Endothelial cell of umbilical vein (primary cell): ENCODE measurements around the gene EPS8L2. TPM values are rescaled to one million over a fixed set of nuclear protein-coding genes. Genes with fewer than 3 reads are reported as not detected.

Source experiments
- BruUV-seq: library from RNA; stranded (reverse); fragments of 400-500 nt; replicated peaks from 2 replicates; lab custom pipeline; 2021; lab: Mats Ljungman, UMichigan
- CTCF ChIA-PET: fragments of 300-600, 350-600 bp; sonication (Branson Sonifier 250); formaldehyde crosslinking; loops from one replicate; lab custom pipeline; 2021; ENCODE audit warnings: antibody characterized with exemption, inconsistent platforms; lab: Charles Lee
- POLR2A ChIA-PET: fragments of 300-600, 350-600 bp; sonication (Branson Sonifier 250); formaldehyde crosslinking; loops from one replicate; lab custom pipeline; 2021; ENCODE audit warnings: antibody characterized with exemption, inconsistent platforms; lab: Charles Lee
- DNase-seq: peaks from one replicate; pipeline ENCODE4 v3.0.0-alpha.2; 2011; ENCODE audit warnings: low read depth, low spot score
- FAIRE-seq: peaks from 2 replicates; lab custom pipeline; 2011; peaks lifted over from hg19 to GRCh38; lab: Jason Lieb, UNC
- H2AFZ ChIP-seq: 2 replicates; pipeline ENCODE4 v1.6.0; 2012; ENCODE audit warnings: low read depth, low read length, control low read depth, inconsistent platforms
- H3K27ac ChIP-seq: 2 replicates; pipeline ENCODE4 v1.5.1; 2011; ENCODE audit warnings: low read depth, mild to moderate bottlenecking, control low read depth, low read length, moderate library complexity; ENCODE audit not compliant: insufficient read depth
- H3K27me3 ChIP-seq, 2 experiments: 2 replicates each; pipeline versions ENCODE4 v1.6.0 to v1.6.1; 2011; ENCODE audit warnings: low read length in 2 of 2, mixed read lengths in 1 of 2; ENCODE audit not compliant: control insufficient read depth in 2 of 2, insufficient read depth in 2 of 2
- H3K36me3 ChIP-seq, 2 experiments: 2 replicates in 1 of 2; 3 replicates in 1 of 2; pipeline ENCODE4 v1.5.1; 2011; ENCODE audit warnings: low read length in 2 of 2, mild to moderate bottlenecking in 1 of 2, moderate library complexity in 1 of 2; ENCODE audit not compliant: control insufficient read depth in 2 of 2, insufficient read depth in 2 of 2; ENCODE audit errors: extremely low read depth in 1 of 2
- H3K4me1 ChIP-seq: 3 replicates; pipeline ENCODE4 v1.5.1; 2011; ENCODE audit warnings: mild to moderate bottlenecking, low read length; ENCODE audit not compliant: control insufficient read depth, insufficient read depth; ENCODE audit errors: extremely low read depth
- H3K4me2 ChIP-seq: 2 replicates; pipeline ENCODE4 v1.6.1; 2011; ENCODE audit warnings: low read length, control low read depth, mixed read lengths; ENCODE audit not compliant: insufficient read depth
- H3K4me3 ChIP-seq, 3 experiments: fragments of 200-600 bp in 1 of 3; sonication (generic), shearing (Covaris generic) in 1 of 3; replicated peaks in 1 of 3; 2 replicates each; pipeline ENCODE4 v1.5.1; 2011 to 2016; ENCODE audit warnings: control low read depth in 3 of 3, low read length in 3 of 3, mild to moderate bottlenecking in 2 of 3, inconsistent platforms in 1 of 3, low read depth in 1 of 3, moderate library complexity in 1 of 3; ENCODE audit not compliant: insufficient read depth in 1 of 3
- H3K79me2 ChIP-seq: 2 replicates; pipeline ENCODE4 v1.6.0; 2012; ENCODE audit warnings: low read length, inconsistent platforms; ENCODE audit not compliant: control insufficient read depth, insufficient read depth
- H3K9ac ChIP-seq: replicated peaks from 2 replicates; pipeline ENCODE3; 2011; ENCODE audit warnings: low read length, control low read depth; ENCODE audit not compliant: insufficient read depth; ENCODE audit errors: extremely low read depth
- H3K9me1 ChIP-seq: replicated peaks from 3 replicates; pipeline ENCODE4 v1.6.0; 2011; ENCODE audit warnings: mild to moderate bottlenecking, low read length; ENCODE audit not compliant: control insufficient read depth, insufficient read depth; ENCODE audit errors: extremely low read depth
- H3K9me3 ChIP-seq: replicated peaks from 2 replicates; pipeline ENCODE4 v1.5.1; 2012; ENCODE audit warnings: low read length, inconsistent platforms; ENCODE audit not compliant: control insufficient read depth, insufficient read depth
- H4K20me1 ChIP-seq: replicated peaks from 2 replicates; pipeline ENCODE3; 2011; ENCODE audit warnings: mild to moderate bottlenecking, low read length; ENCODE audit not compliant: control insufficient read depth, insufficient read depth; ENCODE audit errors: extremely low read depth
- CTCF ChIP-seq, 2 donors: IDR thresholded peaks; 1 replicate in 1 of 2; 2 replicates in 1 of 2; pipeline ENCODE4 v1.5.1; 2011; ENCODE audit warnings: low read length in 2 of 2, mild to moderate bottlenecking in 2 of 2, moderate library complexity in 2 of 2, control low read depth in 1 of 2, inconsistent platforms in 1 of 2, low read depth in 1 of 2; ENCODE audit not compliant: insufficient read depth in 1 of 2; ENCODE audit errors: extremely low read depth in 1 of 2
- EZH2 ChIP-seq: IDR thresholded peaks from 2 replicates; pipeline ENCODE4 v1.6.1; 2012; ENCODE audit warnings: borderline replicate concordance, low read depth, mild to moderate bottlenecking, moderate library complexity, low read length, inconsistent platforms; ENCODE audit not compliant: severe bottlenecking
- FOS ChIP-seq: IDR thresholded peaks from 2 replicates; pipeline ENCODE4 v1.6.1; 2011; ENCODE audit warnings: mild to moderate bottlenecking, low read length, moderate library complexity, borderline replicate concordance; ENCODE audit not compliant: insufficient read depth
- GATA2 ChIP-seq: IDR thresholded peaks from 2 replicates; pipeline ENCODE4 v1.7.0; 2011; ENCODE audit warnings: low read depth, mild to moderate bottlenecking, moderate library complexity, mixed read lengths, low read length; ENCODE audit not compliant: insufficient read length, insufficient read depth
- MYC ChIP-seq: IDR thresholded peaks from one replicate; pipeline ENCODE4 v1.6.1; 2011; ENCODE audit warnings: mild to moderate bottlenecking, low read depth, low read length
- POLR2AphosphoS5 ChIP-seq: IDR thresholded peaks from 2 replicates; pipeline ENCODE4 v1.6.1; 2012; ENCODE audit warnings: low read depth, mild to moderate bottlenecking, control low read depth, low read length, moderate library complexity; ENCODE audit not compliant: insufficient read depth
- dilution Hi-C: fragments of 300-500 bp; cut with MboI; formaldehyde crosslinking; loops from one replicate; pipeline ENCODE4 v1.15.0; 2019; ENCODE audit warnings: low sequenced_read_pairs; ENCODE audit not compliant: extremely low pct_ligation_motif_present
- intact Hi-C: fragments of 100-400 bp; cut with micrococcal nuclease; formaldehyde crosslinking; loops from one replicate; pipeline ENCODE4 v1.10.0; 2022
- polyA plus RNA-seq, 4 experiments: library from polyadenylated mRNA; depleted of rRNA in 3 of 4; stranded (reverse) in 3 of 4; unstranded in 1 of 4; fragments of >200 nt; gene quantifications; 2 replicates each; pipeline versions ENCODE4 v1.2.1 to v1.2.3, GENCODE V29; 2011 to 2012; ENCODE audit warnings: missing spikeins in 1 of 4
- total RNA-seq: library from RNA; stranded (reverse); gene quantifications from 2 replicates; pipeline ENCODE4 v1.2.3, GENCODE V29; 2021

Gene EPS8L2
- total and polyA plus RNA-seq, 2 donors (not counting 3 experiments of a cell fraction or from before 2014, with no cell fraction given), result 5.2 to 12.5 TPM

GRCh38 chr11:678297-678696, 27.7 kb upstream of the EPS8L2 start:
- no peak overlapping the region for H3K4me2 ChIP-seq
- H3K79me2 ChIP-seq, result no peaks in the 10 kb centered on the region
- H3K36me3 ChIP-seq, result peaks cover 14 to 39% of the 10 kb centered on the region in 2 experiments
- H3K4me3 ChIP-seq, result no peak overlapping the region
- DNase-seq (no peak), FAIRE-seq (no peak)
- no peak overlapping the region for H3K9ac ChIP-seq
- no peaks in the 10 kb centered on the region for H3K9me3 ChIP-seq
- no peaks in the 10 kb centered on the region for H3K9me1 ChIP-seq
- intact Hi-C loops (no loop called here), dilution Hi-C loops (no loop called here)
- no peaks in the 10 kb centered on the region for H4K20me1 ChIP-seq
- H3K4me1 ChIP-seq, result no peaks in the 10 kb centered on the region
- H2AFZ ChIP-seq, result no peak overlapping the region
- ChIA-PET CTCF (no interaction called here), POLR2A (no interaction called here)
- H3K27ac ChIP-seq, result no peak overlapping the region
- no peaks in the 10 kb centered on the region for H3K27me3 ChIP-seq
- TF ChIP-seq CTCF (IDR thresholded peaks at IDR 0.05; ENCODE audit: extremely low read depth in 1 of 2, insufficient read depth in 1 of 2, low read depth in 1 of 2, low read length in 2 of 2) (no peak), GATA2 (no peak), POLR2AphosphoS5 (no peak), FOS (no peak), MYC (no peak), EZH2 (no peak)
- no TSS peak for BruUV-seq
